Endothelial cell (in vitro differentiated cells): ENCODE measurements around the gene PABPC1L2B. TPM values are rescaled to one million over a fixed set of nuclear protein-coding genes. Genes with fewer than 3 reads are reported as not detected.
"Not testable (repeated sequence)": the region's sequence is repeated elsewhere in the genome, so short reads cannot be mapped to it uniquely, and the experiment has no call there.

ENCODE experiments used
- DNase-seq: peaks from one replicate; pipeline ENCODE4 v3.0.0; 2021; ENCODE audit warnings: low spot score
- H3K27ac Mint-ChIP-seq: one replicate; pipeline ENCODE4 v1.8.0; 2021; ENCODE audit warnings: mixed read lengths, inconsistent platforms; ENCODE audit not compliant: unreplicated experiment
- H3K27me3 Mint-ChIP-seq: one replicate; pipeline ENCODE4 v1.8.0; 2021; ENCODE audit warnings: mild to moderate bottlenecking, moderate library complexity, mixed read lengths, inconsistent platforms; ENCODE audit not compliant: unreplicated experiment
- H3K36me3 Mint-ChIP-seq: one replicate; pipeline ENCODE4 v1.8.0; 2021; ENCODE audit warnings: mild to moderate bottlenecking, low read depth, mixed read lengths, inconsistent platforms; ENCODE audit not compliant: unreplicated experiment
- H3K4me1 Mint-ChIP-seq: one replicate; pipeline ENCODE4 v1.8.0; 2021; ENCODE audit warnings: mild to moderate bottlenecking, mixed read lengths, inconsistent platforms; ENCODE audit not compliant: unreplicated experiment
- H3K4me3 Mint-ChIP-seq: one replicate; pipeline ENCODE4 v1.8.0; 2021; ENCODE audit warnings: mild to moderate bottlenecking, mixed read lengths, inconsistent platforms; ENCODE audit not compliant: unreplicated experiment
- H3K9me3 Mint-ChIP-seq: one replicate; pipeline ENCODE4 v1.8.0; 2021; ENCODE audit warnings: mixed read lengths, inconsistent platforms; ENCODE audit not compliant: unreplicated experiment
- CTCF ChIP-seq: fragments of 200-600 bp; sonication (generic); IDR thresholded peaks from one replicate; pipeline ENCODE4 v1.5.0; 2021; ENCODE audit warnings: antibody characterized with exemption; ENCODE audit not compliant: unreplicated experiment
- long read RNA-seq: library from polyadenylated mRNA; unstranded; transcript quantifications from one replicate; pipeline ENCODE4 v2.0.0, GENCODE V29; 2020; ENCODE audit not compliant: unreplicated experiment
- total RNA-seq: library from RNA; stranded (reverse); fragmentation: NEBNext Ultra II Directional; extraction: Animal tissue kit (Norgen Biotek cat#: 25700); gene quantifications from one replicate; pipeline ENCODE4 v1.2.1, GENCODE V29; 2021; ENCODE audit not compliant: unreplicated experiment

The PABPC1L2B gene
- 9.4 TPM for total RNA-seq
- long read RNA-seq = 0 reads

- H3K36me3 Mint-ChIP-seq, H3K4me3 Mint-ChIP-seq, H3K27me3 Mint-ChIP-seq, H3K27ac Mint-ChIP-seq, H3K9me3 Mint-ChIP-seq, H3K4me1 Mint-ChIP-seq, DNase-seq: not testable (repeated sequence)
Measured at GRCh38 chrX:73002733-73003132, at the start of gene PABPC1L2B. PABPC1L2B (plus strand) TSS chrX:73002939; CDS start chrX:73003643, 704 bp downstream.

GRCh38 chrX:72959971-72960370 is 42.8 kb upstream of the PABPC1L2B start:
- not testable (repeated sequence) for H3K9me3 Mint-ChIP-seq, H3K27me3 Mint-ChIP-seq, H3K36me3 Mint-ChIP-seq, H3K4me1 Mint-ChIP-seq, H3K4me3 Mint-ChIP-seq, DNase-seq, H3K27ac Mint-ChIP-seq

GRCh38 chrX:72971859-72972258 is 30.9 kb upstream of the PABPC1L2B start:
- H3K27me3 Mint-ChIP-seq, H3K27ac Mint-ChIP-seq, DNase-seq, H3K36me3 Mint-ChIP-seq, H3K4me1 Mint-ChIP-seq, H3K9me3 Mint-ChIP-seq, H3K4me3 Mint-ChIP-seq: not testable (repeated sequence)

- H3K9me3 Mint-ChIP-seq, H3K36me3 Mint-ChIP-seq, H3K4me3 Mint-ChIP-seq, DNase-seq, H3K4me1 Mint-ChIP-seq, H3K27me3 Mint-ChIP-seq, H3K27ac Mint-ChIP-seq: not testable (repeated sequence)
Measured at GRCh38 chrX:72974885-72975284, 27.9 kb upstream of the PABPC1L2B start.

- H3K4me3 Mint-ChIP-seq, H3K27me3 Mint-ChIP-seq, H3K4me1 Mint-ChIP-seq, DNase-seq, H3K27ac Mint-ChIP-seq, H3K9me3 Mint-ChIP-seq: not testable (repeated sequence)
- H3K36me3 Mint-ChIP-seq = peaks cover 35% of the 10 kb centered on the region
Measured at GRCh38 chrX:72980894-72981469, 21.8 kb upstream of the PABPC1L2B start.

- not testable (repeated sequence) for H3K9me3 Mint-ChIP-seq, H3K27ac Mint-ChIP-seq, DNase-seq, H3K36me3 Mint-ChIP-seq, H3K27me3 Mint-ChIP-seq, H3K4me3 Mint-ChIP-seq, H3K4me1 Mint-ChIP-seq
Measured at GRCh38 chrX:73004032-73004431, 1.3 kb downstream of the PABPC1L2B start.

- Mint-ChIP-seq H3K4me1 (no peaks in the 10 kb centered on the region), H3K27ac (no peak overlapping the region), H3K9me3 (no peaks in the 10 kb centered on the region)
Measured at GRCh38 chrX:73021361-73022092, 18.8 kb downstream of the PABPC1L2B start.

GRCh38 chrX:73022093-73022445 is 19.3 kb downstream of the PABPC1L2B start:
- not testable (repeated sequence) for H3K27ac Mint-ChIP-seq, H3K4me3 Mint-ChIP-seq, H3K9me3 Mint-ChIP-seq, H3K27me3 Mint-ChIP-seq, DNase-seq, H3K36me3 Mint-ChIP-seq, H3K4me1 Mint-ChIP-seq

More at GRCh38 chrX:73021361-73022092, 18.8 kb downstream of the PABPC1L2B start:
- TF ChIP-seq CTCF = no peak
- peaks cover 2% of the 10 kb centered on the region for H3K27me3 Mint-ChIP-seq
- no peak for DNase-seq
- no peak overlapping the region for H3K4me3 Mint-ChIP-seq
- H3K36me3 Mint-ChIP-seq = no peaks in the 10 kb centered on the region
